Right renal pelvis (tissue), 4 donors: ENCODE results near the gene MRPS16. TPM values are rescaled to one million over a fixed set of nuclear protein-coding genes. Genes with fewer than 3 reads are reported as not detected.

ENCODE experiments used
- DNase-seq, 4 donors: peaks; one replicate each; pipeline ENCODE4 v3.0.0-alpha.2; 2013; ENCODE audit warnings: low read depth in 4 of 4, low spot score in 3 of 4, missing footprints in 1 of 4
- polyA plus RNA-seq, 4 donors: library from polyadenylated mRNA; unstranded; fragments of 120-200 nt; gene quantifications; one replicate each; pipeline ENCODE4 v1.2.1, GENCODE V29; 2013; ENCODE audit not compliant: insufficient read length in 4 of 4

MRPS16 gene
- polyA plus RNA-seq, 4 donors = 76.1 to 92.3 (median 84.8) TPM

GRCh38 chr10:73205081-73205480 lies 47.4 kb downstream of the MRPS16 start:
- no peak for DNase-seq

Other genes starting within 250 kb of the MRPS16 start
- gene P4HA1, start 155.8 kb downstream of the MRPS16 start, polyA plus RNA-seq = 100 to 1,000 TPM in 1 of 4 donors, 10 to 100 TPM in 3; 82.7 to 110 (median 95.1) TPM
- gene NUDT13, start 142.2 kb downstream of the MRPS16 start, polyA plus RNA-seq = 1 to 10 TPM; 4.8 to 7.0 (median 5.5) TPM
- 10 to 100 TPM; 37.3 to 46.9 (median 43.9) TPM for gene ECD, start 84.6 kb downstream of the MRPS16 start, polyA plus RNA-seq
- gene FAM149B1, start 84.5 kb downstream of the MRPS16 start, polyA plus RNA-seq = 10 to 100 TPM; 36.9 to 45.6 (median 41.5) TPM
- 10 to 100 TPM; 29.4 to 32.0 (median 30.6) TPM for gene DNAJC9, start 5.4 kb downstream of the MRPS16 start, polyA plus RNA-seq
- 10 to 100 TPM; 11.9 to 18.7 (median 12.1) TPM for gene CFAP70, start 106.2 kb upstream of the MRPS16 start, polyA plus RNA-seq
- gene ANXA7, start 161.4 kb upstream of the MRPS16 start, polyA plus RNA-seq = 10 to 100 TPM; 88.9 to 98.9 (median 96.3) TPM
- 1 to 10 TPM; 1.6 to 3.1 (median 1.7) TPM for gene MSS51, start 180.9 kb upstream of the MRPS16 start, polyA plus RNA-seq
- gene PPP3CB, start 243.4 kb upstream of the MRPS16 start, polyA plus RNA-seq = 10 to 100 TPM; 59.6 to 76.9 (median 70.7) TPM